Measurements from ENCODE around the gene RNF144B. TPM values are rescaled to one million over a fixed set of nuclear protein-coding genes. Genes with fewer than 3 reads are reported as not detected.

The RNF144B gene
- total and polyA plus RNA-seq, 2 of the 8 experiments (the other 6 are each of a cell fraction or from before 2014, with no cell fraction given), result 1.8 to 11.2 TPM

- FAIRE-seq, result no peak
- Histone ChIP-seq H2BK5ac (ENCODE audit: low read depth, low read length) (no peak overlapping the region), H3K27ac (ENCODE audit: low read depth, low read length) (no peak overlapping the region), H3K4me2 (ENCODE audit: insufficient read depth in 1 of 2, low read depth in 2 of 2, low read length in 2 of 2) (no peak overlapping the region), H3K27me3 (replicated peaks in 1 of 4; ENCODE audit: control insufficient read depth in 3 of 4, extremely low read depth in 1 of 4, insufficient read depth in 3 of 4, low read length in 3 of 4) (no peaks in the 10 kb centered on the region), H2BK15ac (ENCODE audit: low read length) (no peak overlapping the region), H3K4ac (replicated peaks; ENCODE audit: insufficient read length, low read depth, low read length) (no peak overlapping the region), H2AK5ac (ENCODE audit: low read depth, low read length) (no peak overlapping the region), H3K56ac (replicated peaks; ENCODE audit: insufficient read length, low read depth, low read length) (no peak overlapping the region), H4K5ac (ENCODE audit: insufficient read length, low read depth, low read length) (no peak overlapping the region), H3K18ac (ENCODE audit: extremely low read depth, low read length) (no peak overlapping the region), H3K23ac (ENCODE audit: insufficient read length) (no peak overlapping the region), H3K4me1 (replicated peaks in 1 of 4; ENCODE audit: control insufficient read depth in 3 of 4, insufficient read depth in 4 of 4, low read length in 3 of 4) (no peaks in the 10 kb centered on the region), H4K91ac (replicated peaks; ENCODE audit: insufficient read length, low read length) (no peak overlapping the region), H3K36me3 (ENCODE audit: control insufficient read depth in 2 of 4, insufficient read depth in 4 of 4, low read length in 3 of 4) (no peaks in the 10 kb centered on the region), H2BK120ac (replicated peaks; ENCODE audit: low read depth, low read length) (no peak overlapping the region), H3K9ac (replicated peaks in 1 of 4; ENCODE audit: extremely low read depth in 1 of 4, low read depth in 3 of 4, low read length in 3 of 4) (no peak overlapping the region), H3K23me2 (ENCODE audit: low read depth, low read length) (no peaks in the 10 kb centered on the region), H4K20me1 (replicated peaks in 1 of 2; ENCODE audit: control insufficient read depth in 1 of 2, insufficient read depth in 2 of 2, low read length in 2 of 2) (no peaks in the 10 kb centered on the region), H2AFZ (ENCODE audit: low read length) (0 out of 2 replicates have a peak overlapping the region, but pooled peaks have one; percentile 11), H3K79me1 (ENCODE audit: low read depth, low read length) (no peaks in the 10 kb centered on the region), H3K14ac (ENCODE audit: insufficient read length) (no peak overlapping the region), H2BK20ac (ENCODE audit: low read length) (no peak overlapping the region), H3K79me2 (ENCODE audit: control insufficient read depth in 1 of 2, insufficient read depth in 2 of 2, low read length in 2 of 2) (no peaks in the 10 kb centered on the region), H3K4me3 (ENCODE audit: extremely low read depth in 1 of 4, insufficient read depth in 2 of 4, low read depth in 3 of 4, low read length in 4 of 4) (no peak overlapping the region), H4K8ac (ENCODE audit: extremely low read depth, insufficient read depth, low read length) (no peak overlapping the region), H3K9me3 (ENCODE audit: insufficient read depth in 2 of 2, low read depth in 1 of 2, low read length in 1 of 2) (no peaks in the 10 kb centered on the region), H2BK12ac (ENCODE audit: low read depth, low read length) (no peak overlapping the region)
- 96% methylated on average over 3 of the region's 3 CpGs; no CpG with 5 or more reads in 1 of the 2 experiments for WGBS, 2 experiments (ENCODE audit: extremely low coverage in 1 of 2, insufficient coverage in 1 of 2, insufficient read length in 1 of 2, insufficient replicate concordance in 2 of 2, low coverage in 1 of 2, low lambda C conversion rate in 2 of 2, missing lambda C conversion rate in 1 of 2)
- TF ChIP-seq PHF8 (conservative IDR thresholded peaks at IDR 0.05; ENCODE audit: low read depth, low read length) (no peak), KDM5A (IDR thresholded peaks at IDR 0.05; ENCODE audit: low read length) (no peak), SIX5 (IDR thresholded peaks at IDR 0.05; ENCODE audit: low read depth, low read length) (no peak)
- POLR2A ChIA-PET (ENCODE audit: partially characterized antibody), result no interaction called here
- CTCF ChIA-PET (ENCODE audit: partially characterized antibody), result interaction anchor here (0.7 to 15.6 kb wide), 3 partner anchors 16 to 183 kb away, joined by 3 to 268 read pairs (median 3); no protein-coding TSS in a partner anchor
- DNase-seq (ENCODE audit: low read depth in 1 of 2, low spot score in 2 of 2), result no peak
Observed at GRCh38 chr6:18509871-18510643, 122.9 kb downstream of the RNF144B start.

Measured in H1 (cell line).